ENCODE results near the gene TJAP1.
"Not testable (repeated sequence)": the region's sequence is repeated elsewhere in the genome, so short reads cannot be mapped to it uniquely, and the experiment has no call there.

The TJAP1 gene

DNA sequence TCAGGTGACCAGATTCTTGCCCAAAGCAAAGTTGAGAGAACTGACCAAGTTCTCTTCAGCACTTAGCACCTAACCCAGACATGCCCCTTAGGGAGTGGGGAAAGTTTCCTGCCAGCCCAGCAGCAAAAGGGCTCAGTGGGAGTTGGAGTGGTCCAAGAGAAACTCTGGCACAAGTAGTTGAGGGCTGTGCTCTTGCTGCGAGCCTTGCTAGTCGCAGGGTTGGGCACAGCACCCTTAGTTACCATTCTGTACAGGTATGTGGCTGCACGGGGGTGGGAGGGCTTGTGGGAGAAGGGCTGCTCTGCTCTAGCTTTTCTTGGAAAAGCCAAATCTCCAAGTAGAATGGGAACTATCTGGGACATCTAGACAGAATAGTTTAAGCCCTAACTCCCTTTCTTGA lies 45.9 kb downstream of the TJAP1 start:
- DNase-seq (ENCODE audit: low read depth in 2 of 2, low spot score in 1 of 2): no peak

- no peak for DNase-seq (ENCODE audit: low read depth in 2 of 2, low spot score in 1 of 2)
These were observed 47.2 kb downstream of the TJAP1 start for GRCh38 chr6:43524483-43524961.

DNA sequence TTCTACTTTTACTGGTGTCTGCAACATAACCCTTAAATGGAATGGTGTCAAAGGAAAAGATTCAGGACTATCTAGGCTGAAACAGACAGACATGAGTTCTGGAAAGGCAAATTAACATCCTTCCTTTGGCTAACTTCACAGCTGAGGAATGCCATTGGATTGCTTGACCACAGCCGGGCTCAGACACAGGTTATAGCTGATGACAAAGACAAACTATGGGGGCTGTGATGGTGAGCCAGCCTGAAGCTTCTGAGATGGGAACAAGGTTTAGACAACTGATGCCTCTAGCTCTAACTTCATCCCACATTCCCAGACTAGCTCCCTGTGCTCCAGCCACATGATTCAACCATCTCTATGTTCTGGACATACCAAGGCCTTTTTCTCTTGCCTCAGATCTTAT lies 54.8 kb downstream of the TJAP1 start:
- DNase-seq (ENCODE audit: low read depth in 2 of 2, low spot score in 1 of 2): no peak

DNA sequence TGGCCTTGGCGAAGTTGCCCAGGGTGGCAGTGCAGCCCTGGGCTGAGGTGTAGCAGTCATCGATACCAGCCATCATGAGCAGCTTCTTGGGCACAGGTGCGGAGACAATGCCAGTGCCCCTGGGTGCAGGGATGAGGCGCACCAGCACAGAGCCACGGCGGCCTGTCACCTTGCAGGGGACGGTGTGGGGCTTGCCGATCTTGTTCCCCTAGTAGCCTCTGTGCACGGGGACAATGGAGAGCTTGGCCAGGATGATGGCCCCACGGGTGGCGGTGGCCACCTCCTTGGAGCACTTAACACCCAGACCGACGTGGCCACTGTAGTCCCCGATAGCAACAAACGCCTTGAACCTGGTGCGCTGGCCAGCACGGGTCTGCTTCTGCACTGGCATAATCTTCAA lies 61.6 kb downstream of the TJAP1 start:
- not testable (repeated sequence) for DNase-seq (ENCODE audit: low read depth in 2 of 2, low spot score in 1 of 2)

GRCh38 chr6:43539409-43539808 lies 62.0 kb downstream of the TJAP1 start:
- DNase-seq (ENCODE audit: low read depth in 2 of 2, low spot score in 1 of 2): not testable (repeated sequence)

GRCh38 chr6:43540507-43540906 lies 63.1 kb downstream of the TJAP1 start:
- DNase-seq (ENCODE audit: low read depth in 2 of 2, low spot score in 1 of 2): no peak

- no peak for DNase-seq (ENCODE audit: low read depth in 2 of 2, low spot score in 1 of 2)
These were observed 64.6 kb downstream of the TJAP1 start for GRCh38 chr6:43541774-43542471.

GRCh38 chr6:43544461-43544860 lies 67.1 kb downstream of the TJAP1 start:
- DNase-seq (ENCODE audit: low read depth in 2 of 2, low spot score in 1 of 2): no peak

GRCh38 chr6:43547222-43547621 lies 69.9 kb downstream of the TJAP1 start:
- no peak for DNase-seq (ENCODE audit: low read depth in 2 of 2, low spot score in 1 of 2)
